ENCODE results near the gene FCRLA. TPM values are rescaled to one million over a fixed set of nuclear protein-coding genes. Genes with fewer than 3 reads are reported as not detected.

The FCRLA gene
- total RNA-seq, 1 donor from 2014 or later: 0.22 TPM

- H3K36me3 Mint-ChIP-seq: no peaks in the 10 kb centered on the region
- H3K4me3 Mint-ChIP-seq: no peak overlapping the region
- peaks cover 55% of the 10 kb centered on the region for H3K27me3 Mint-ChIP-seq
- TF ChIP-seq CTCF (conservative IDR thresholded peaks at IDR 0.05): no peak
- H3K9me3 Mint-ChIP-seq: no peaks in the 10 kb centered on the region
- no peak for DNase-seq (ENCODE audit: extremely low spot score, unreplicated experiment)
- H3K4me1 Mint-ChIP-seq (ENCODE audit: unreplicated experiment): peaks cover 4% of the 10 kb centered on the region
- no peak overlapping the region for H3K27ac Mint-ChIP-seq
These were observed 30.6 kb downstream of the FCRLA start for GRCh38 chr1:161737625-161738024.

- Mint-ChIP-seq H3K4me1 (ENCODE audit: unreplicated experiment) (peaks cover 4% of the 10 kb centered on the region), H3K4me3 (no peak overlapping the region), H3K9me3 (no peaks in the 10 kb centered on the region), H3K27me3 (peaks cover 49% of the 10 kb centered on the region), H3K27ac (no peak overlapping the region), H3K36me3 (no peaks in the 10 kb centered on the region)
- peak; percentile 65 for TF ChIP-seq CTCF (conservative IDR thresholded peaks at IDR 0.05)
- DNase-seq (ENCODE audit: extremely low spot score, unreplicated experiment): no peak
These were observed 31.7 kb downstream of the FCRLA start for GRCh38 chr1:161738627-161739287.

GRCh38 chr1:161739865-161740566 lies 33.0 kb downstream of the FCRLA start:
- no peaks in the 10 kb centered on the region for H3K36me3 Mint-ChIP-seq
- no peak for DNase-seq (ENCODE audit: extremely low spot score, unreplicated experiment)
- no peak for TF ChIP-seq CTCF (conservative IDR thresholded peaks at IDR 0.05)
- peaks cover 4% of the 10 kb centered on the region for H3K4me1 Mint-ChIP-seq (ENCODE audit: unreplicated experiment)
- peaks cover 55% of the 10 kb centered on the region for H3K27me3 Mint-ChIP-seq
- no peak overlapping the region for H3K27ac Mint-ChIP-seq
- H3K9me3 Mint-ChIP-seq: no peaks in the 10 kb centered on the region
- no peak overlapping the region for H3K4me3 Mint-ChIP-seq

GRCh38 chr1:161740921-161741320 lies 33.9 kb downstream of the FCRLA start:
- TF ChIP-seq CTCF (conservative IDR thresholded peaks at IDR 0.05): no peak
- H3K27me3 Mint-ChIP-seq: peaks cover 55% of the 10 kb centered on the region
- H3K27ac Mint-ChIP-seq: no peak overlapping the region
- H3K36me3 Mint-ChIP-seq: no peaks in the 10 kb centered on the region
- no peak overlapping the region for H3K4me3 Mint-ChIP-seq
- peaks cover 4% of the 10 kb centered on the region for H3K4me1 Mint-ChIP-seq (ENCODE audit: unreplicated experiment)
- no peak for DNase-seq (ENCODE audit: extremely low spot score, unreplicated experiment)
- no peaks in the 10 kb centered on the region for H3K9me3 Mint-ChIP-seq

- Mint-ChIP-seq H3K9me3 (no peaks in the 10 kb centered on the region), H3K36me3 (no peaks in the 10 kb centered on the region), H3K4me1 (ENCODE audit: unreplicated experiment) (peaks cover 4% of the 10 kb centered on the region), H3K27me3 (peaks cover 48% of the 10 kb centered on the region), H3K4me3 (no peak overlapping the region), H3K27ac (no peak overlapping the region)
- DNase-seq (ENCODE audit: extremely low spot score, unreplicated experiment): no peak
- TF ChIP-seq CTCF (conservative IDR thresholded peaks at IDR 0.05): no peak
These were observed 36.2 kb downstream of the FCRLA start for GRCh38 chr1:161743231-161743630.
